WTC11 (cell line): ENCODE results near the gene SPG21. TPM values are rescaled to one million over a fixed set of nuclear protein-coding genes. Genes with fewer than 3 reads are reported as not detected.

Experiments used
- ATAC-seq: fragments of 200-7000 bp; cut with Tn5 transposase; 2 replicates; pipeline ENCODE4 v1.10.0; 2021; ENCODE audit warnings: mild to moderate bottlenecking, moderate library complexity
- CTCF ChIA-PET: fragments of 300-600 bp; sonication (Branson Sonifier 250); formaldehyde crosslinking; loops from one replicate; lab custom pipeline; 2021; ENCODE audit warnings: antibody characterized with exemption; lab: Charles Lee
- POLR2A ChIA-PET: fragments of 350-600 bp; sonication (Branson Sonifier 250); formaldehyde crosslinking; loops from one replicate; lab custom pipeline; 2021; ENCODE audit warnings: antibody characterized with exemption; lab: Charles Lee
- DNase-seq: peaks from one replicate; pipeline ENCODE4 v3.0.0; 2021; ENCODE audit warnings: low spot score
- H3K27ac Mint-ChIP-seq: 2 replicates; pipeline ENCODE4 v1.8.0; 2021; ENCODE audit warnings: mixed read lengths
- H3K27me3 Mint-ChIP-seq: 2 replicates; pipeline ENCODE4 v1.8.0; 2021; ENCODE audit warnings: low read depth, mild to moderate bottlenecking, moderate library complexity, mixed read lengths
- H3K36me3 Mint-ChIP-seq: 2 replicates; pipeline ENCODE4 v1.8.0; 2021; ENCODE audit warnings: mixed read lengths
- H3K4me1 Mint-ChIP-seq: 2 replicates; pipeline ENCODE4 v1.8.0; 2022; ENCODE audit warnings: mixed read lengths
- H3K4me3 Mint-ChIP-seq: 2 replicates; pipeline ENCODE4 v1.8.0; 2021; ENCODE audit warnings: mild to moderate bottlenecking, moderate library complexity, mixed read lengths
- H3K9me3 Mint-ChIP-seq: 2 replicates; pipeline ENCODE4 v1.8.0; 2021; ENCODE audit warnings: mixed read lengths
- AFF4 ChIP-seq: sonication (generic); formaldehyde crosslinking; IDR thresholded peaks from 2 replicates; pipeline ENCODE4 v1.8.1; 2023; ENCODE audit warnings: mild to moderate bottlenecking, missing genetic modification reagents, borderline replicate concordance
- ARID4B ChIP-seq: sonication (generic); formaldehyde crosslinking; IDR thresholded peaks from 2 replicates; pipeline ENCODE4 v1.8.0; 2023; ENCODE audit warnings: missing genetic modification reagents, mild to moderate bottlenecking, borderline replicate concordance
- CBFB ChIP-seq: sonication (generic); formaldehyde crosslinking; IDR thresholded peaks from 2 replicates; pipeline ENCODE4 v1.8.1; 2022; ENCODE audit warnings: mild to moderate bottlenecking, low read depth, missing genetic modification reagents
- E2F5 ChIP-seq: sonication (generic); formaldehyde crosslinking; IDR thresholded peaks from 2 replicates; pipeline ENCODE4 v1.8.1; 2022; ENCODE audit warnings: mild to moderate bottlenecking, moderate library complexity, missing genetic modification reagents
- ELF4 ChIP-seq: sonication (generic); formaldehyde crosslinking; IDR thresholded peaks from 2 replicates; pipeline ENCODE4 v1.8.1; 2022; ENCODE audit warnings: low read depth, mild to moderate bottlenecking, moderate library complexity, missing genetic modification reagents
- ESRRA ChIP-seq: sonication (generic); formaldehyde crosslinking; IDR thresholded peaks from 2 replicates; pipeline ENCODE4 v1.8.1; 2022; ENCODE audit warnings: mild to moderate bottlenecking, missing genetic modification reagents, borderline replicate concordance
- FOXK1 ChIP-seq: sonication (generic); formaldehyde crosslinking; IDR thresholded peaks from 2 replicates; pipeline ENCODE4 v1.8.0; 2022; ENCODE audit warnings: mild to moderate bottlenecking, moderate library complexity, missing genetic modification reagents
- HMGXB4 ChIP-seq: sonication (generic); formaldehyde crosslinking; IDR thresholded peaks from 2 replicates; pipeline ENCODE4 v1.8.1; 2023; ENCODE audit warnings: mild to moderate bottlenecking, moderate library complexity, missing genetic modification reagents
- JUN ChIP-seq: sonication (generic); formaldehyde crosslinking; IDR thresholded peaks from 2 replicates; pipeline ENCODE4 v1.8.0; 2023; ENCODE audit warnings: mild to moderate bottlenecking, missing genetic modification reagents
- MAX ChIP-seq: sonication (generic); formaldehyde crosslinking; IDR thresholded peaks from 2 replicates; pipeline ENCODE4 v1.8.0; 2022; ENCODE audit warnings: mild to moderate bottlenecking, missing genetic modification reagents
- NR1H2 ChIP-seq: sonication (generic); formaldehyde crosslinking; IDR thresholded peaks from 2 replicates; pipeline ENCODE4 v1.9.0; 2021; ENCODE audit warnings: mild to moderate bottlenecking, moderate library complexity, missing genetic modification reagents
- PRDM15 ChIP-seq: sonication (generic); formaldehyde crosslinking; IDR thresholded peaks from 2 replicates; pipeline ENCODE4 v1.8.0; 2022; ENCODE audit warnings: missing genetic modification reagents
- SMAD3 ChIP-seq: sonication (generic); formaldehyde crosslinking; IDR thresholded peaks from 2 replicates; pipeline ENCODE4 v1.8.0; 2022; ENCODE audit warnings: missing genetic modification reagents, mild to moderate bottlenecking, borderline replicate concordance
- SP1 ChIP-seq: sonication (generic); formaldehyde crosslinking; conservative IDR thresholded peaks from 2 replicates; pipeline ENCODE4 v1.8.1; 2022; ENCODE audit warnings: missing genetic modification reagents
- TEAD1 ChIP-seq: sonication (generic); formaldehyde crosslinking; IDR thresholded peaks from 2 replicates; pipeline ENCODE4 v1.8.0; 2022; ENCODE audit warnings: mild to moderate bottlenecking, missing genetic modification reagents
- TEAD4 ChIP-seq: sonication (generic); formaldehyde crosslinking; IDR thresholded peaks from 2 replicates; pipeline ENCODE4 v1.8.0; 2022; ENCODE audit warnings: mild to moderate bottlenecking, missing genetic modification reagents
- ZNF138 ChIP-seq: sonication (generic); formaldehyde crosslinking; conservative IDR thresholded peaks from 2 replicates; pipeline ENCODE4 v1.8.1; 2022; ENCODE audit warnings: mild to moderate bottlenecking, moderate library complexity, missing genetic modification reagents
- ZNF263 ChIP-seq: sonication (generic); formaldehyde crosslinking; IDR thresholded peaks from 2 replicates; pipeline ENCODE4 v1.8.1; 2022; ENCODE audit warnings: low read depth, mild to moderate bottlenecking, moderate library complexity, missing genetic modification reagents
- ZNF416 ChIP-seq: fragments of 250-450 bp; sonication (Bioruptor Pico); IDR thresholded peaks from 2 replicates; pipeline ENCODE4 v1.9.0; 2021; ENCODE audit warnings: mild to moderate bottlenecking, inconsistent platforms
- total RNA-seq: library from RNA; stranded (reverse); gene quantifications from 3 replicates; pipeline ENCODE4 v1.2.3, GENCODE V29; 2021

The SPG21 gene
- total RNA-seq, 1 experiment from 2014 or later, result 69.9 TPM

- peaks cover 8% of the 10 kb centered on the region for H3K36me3 Mint-ChIP-seq
- H3K9me3 Mint-ChIP-seq, result no peaks in the 10 kb centered on the region
- H3K4me1 Mint-ChIP-seq, result peaks cover 23% of the 10 kb centered on the region
- TF ChIP-seq FOXK1 (CRISPR knock-in tag) (0 out of 2 replicates have a peak, but pooled peaks have one; percentile 35), ESRRA (CRISPR knock-in tag) (0 out of 2 replicates have a peak, but pooled peaks have one; percentile 11), CBFB (CRISPR knock-in tag) (no peak), HMGXB4 (CRISPR knock-in tag) (peak; percentile 94), JUN (no peak), ZNF138 (no peak), PRDM15 (peak; percentile 20; the same call in 1 of the 2 replicates), E2F5 (CRISPR knock-in tag) (0 out of 2 replicates have a peak, but pooled peaks have one; percentile 38), AFF4 (CRISPR knock-in tag) (no peak), TEAD4 (peak; percentile 49; the same call in 1 of the 2 replicates), SMAD3 (CRISPR knock-in tag) (no peak), NR1H2 (CRISPR knock-in tag) (no peak), ARID4B (0 out of 2 replicates have a peak, but pooled peaks have one; percentile 34), ZNF416 (no peak), ZNF263 (CRISPR knock-in tag) (peak; percentile 86; the same call in 1 of the 2 replicates), SP1 (CRISPR knock-in tag) (0 out of 2 replicates have a peak, but pooled peaks have one; percentile 10), MAX (CRISPR knock-in tag) (peak; percentile 73), TEAD1 (CRISPR knock-in tag) (0 out of 2 replicates have a peak, but pooled peaks have one; percentile 26), ELF4 (CRISPR knock-in tag) (0 out of 2 replicates have a peak, but pooled peaks have one; percentile 46)
- CTCF ChIA-PET, result interaction anchor here (1.5 kb wide), 1 partner anchor 48 kb away, joined by 4 read pairs; no protein-coding TSS in a partner anchor
- POLR2A ChIA-PET, result no interaction called here
- DNase-seq, result peak; percentile 95
- H3K27ac Mint-ChIP-seq, result no peak within 1 kb of the TSS
- H3K27me3 Mint-ChIP-seq, result peaks cover 6% of the 10 kb centered on the region
- H3K4me3 Mint-ChIP-seq, result peak within 1 kb of the TSS; percentile 75
- peak; percentile 82 for ATAC-seq
Observed at GRCh38 chr15:65028921-65029735, 39.4 kb upstream of the SPG21 start, which contains the start of gene MTFMT. TSS of gene MTFMT (minus strand) at chr15:65029639. CDS start at chr15:65029613, 26 bp downstream.
